GM19328 (cell line): Measurements from ENCODE around the gene CKAP2L.

Experiments
- ATAC-seq: cut with Tn5 transposase; IDR thresholded peaks from one replicate; pipeline ENCODE4 v1.9.1; 2021; ENCODE audit warnings: mild to moderate bottlenecking, moderate library complexity; ENCODE audit not compliant: unreplicated experiment

Gene CKAP2L

GRCh38 chr2:112791693-112792230 lies 27.4 kb upstream of the CKAP2L start:
- ATAC-seq: no peak

- ATAC-seq: no peak
Observed at GRCh38 chr2:112791019-112791418, 26.6 kb upstream of the CKAP2L start.

GRCh38 chr2:112790305-112790704 lies 25.9 kb upstream of the CKAP2L start:
- ATAC-seq: no peak

GRCh38 chr2:112789186-112789585 lies 24.8 kb upstream of the CKAP2L start:
- no peak for ATAC-seq

GRCh38 chr2:112788653-112789052 lies 24.2 kb upstream of the CKAP2L start:
- ATAC-seq: no peak

GRCh38 chr2:112787729-112788393 lies 23.5 kb upstream of the CKAP2L start:
- no peak for ATAC-seq

- ATAC-seq: no peak
Observed at GRCh38 chr2:112787294-112787693, 22.9 kb upstream of the CKAP2L start.

GRCh38 chr2:112784199-112785189 lies 20.1 kb upstream of the CKAP2L start, which contains the start of gene IL1A:
TSS of gene IL1A (minus strand) at chr2:112784493. CDS start at chr2:112783770, 723 bp downstream.
- ATAC-seq: no peak

GRCh38 chr2:112783187-112783714 lies 18.8 kb upstream of the CKAP2L start:
- ATAC-seq: no peak

GRCh38 chr2:112782234-112782799 lies 17.9 kb upstream of the CKAP2L start:
- peak; percentile 74 for ATAC-seq

- ATAC-seq: no peak
Observed at GRCh38 chr2:112779598-112779997, 15.2 kb upstream of the CKAP2L start.

GRCh38 chr2:112777036-112777435 lies 12.6 kb upstream of the CKAP2L start:
- no peak for ATAC-seq

- ATAC-seq: no peak
Observed at GRCh38 chr2:112776113-112776512, 11.7 kb upstream of the CKAP2L start.

GRCh38 chr2:112774536-112775285 lies 10.3 kb upstream of the CKAP2L start:
- ATAC-seq: no peak

GRCh38 chr2:112773556-112773955 lies 9.1 kb upstream of the CKAP2L start:
- ATAC-seq: no peak

- ATAC-seq: no peak
Observed at GRCh38 chr2:112772911-112773475, 8.6 kb upstream of the CKAP2L start.

GRCh38 chr2:112772322-112772721 lies 7.9 kb upstream of the CKAP2L start:
- ATAC-seq: no peak

- no peak for ATAC-seq
Observed at GRCh38 chr2:112768432-112768831, 4.0 kb upstream of the CKAP2L start.

GRCh38 chr2:112767693-112768330 lies 3.4 kb upstream of the CKAP2L start:
- no peak for ATAC-seq
